ENCODE results near the gene TMEM233. TPM values are rescaled to one million over a fixed set of nuclear protein-coding genes. Genes with fewer than 3 reads are reported as not detected.

Gene TMEM233
- polyA plus RNA-seq, 1 donor from 2014 or later, result not detected

DNA sequence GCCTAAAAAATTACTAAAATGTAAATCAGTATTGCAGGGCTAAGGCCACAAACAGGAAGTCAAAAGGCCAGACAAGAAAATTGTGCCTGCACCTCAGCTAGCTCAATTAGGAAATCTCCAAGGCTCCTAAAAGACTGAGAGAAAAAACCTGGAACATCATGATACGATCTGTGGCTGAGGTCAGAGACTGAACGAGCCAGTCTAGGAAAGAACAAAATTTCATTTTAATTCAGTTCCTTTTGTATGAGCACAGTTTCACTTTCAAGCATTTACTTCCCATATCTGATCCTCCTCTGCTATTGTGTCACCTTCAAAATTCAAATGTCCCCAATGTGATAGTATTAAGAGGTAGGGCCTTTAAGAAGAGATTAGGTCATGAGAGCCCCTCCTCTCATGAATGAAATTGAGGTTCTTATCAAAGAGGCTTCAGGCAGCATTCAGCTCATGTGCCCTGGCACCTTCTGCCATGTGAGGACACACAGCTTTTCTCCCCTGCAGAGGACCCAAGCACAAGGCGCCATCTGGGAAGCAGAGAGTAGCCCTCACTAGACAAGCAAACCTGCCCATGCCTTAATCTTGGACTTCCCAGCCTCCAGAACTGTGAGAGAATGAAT is 89.2 kb downstream of the TMEM233 start:
- Histone ChIP-seq H3K79me2 (replicated peaks; ENCODE audit: insufficient read depth, low read length) (no peaks in the 10 kb centered on the region), H3K4me2 (ENCODE audit: low read length) (no peak overlapping the region), H3K4me3 (ENCODE audit: low read length) (no peak overlapping the region), H3F3A (ENCODE audit: insufficient read depth, low read length, poor library complexity, severe bottlenecking) (no peaks in the 10 kb centered on the region), H3K36me3 (ENCODE audit: insufficient read depth, low read length) (peaks cover 13% of the 10 kb centered on the region), H3K9me2 (ENCODE audit: insufficient read depth, low read length) (no peaks in the 10 kb centered on the region), H3K9ac (ENCODE audit: low read length) (no peak overlapping the region), H3K27ac (ENCODE audit: low read length) (no peak overlapping the region), H3K27me3 (ENCODE audit: insufficient read depth, low read depth, low read length) (no peaks in the 10 kb centered on the region), H4K20me1 (ENCODE audit: insufficient read depth) (no peaks in the 10 kb centered on the region), H3K9me3 (ENCODE audit: low read length) (no peaks in the 10 kb centered on the region), H2AFZ (ENCODE audit: low read depth, low read length) (no peak overlapping the region)
- TF ChIP-seq EZH2 (IDR thresholded peaks at IDR 0.05; ENCODE audit: borderline replicate concordance, insufficient read depth, low read length, poor library complexity, severe bottlenecking), result no peak
- no peak for TF ChIP-seq RAD21 (conservative IDR thresholded peaks at IDR 0.05)
- no peak for TF ChIP-seq EP300 (conservative IDR thresholded peaks at IDR 0.05; ENCODE audit: poor library complexity, severe bottlenecking)
- TF ChIP-seq, protein P1, sequence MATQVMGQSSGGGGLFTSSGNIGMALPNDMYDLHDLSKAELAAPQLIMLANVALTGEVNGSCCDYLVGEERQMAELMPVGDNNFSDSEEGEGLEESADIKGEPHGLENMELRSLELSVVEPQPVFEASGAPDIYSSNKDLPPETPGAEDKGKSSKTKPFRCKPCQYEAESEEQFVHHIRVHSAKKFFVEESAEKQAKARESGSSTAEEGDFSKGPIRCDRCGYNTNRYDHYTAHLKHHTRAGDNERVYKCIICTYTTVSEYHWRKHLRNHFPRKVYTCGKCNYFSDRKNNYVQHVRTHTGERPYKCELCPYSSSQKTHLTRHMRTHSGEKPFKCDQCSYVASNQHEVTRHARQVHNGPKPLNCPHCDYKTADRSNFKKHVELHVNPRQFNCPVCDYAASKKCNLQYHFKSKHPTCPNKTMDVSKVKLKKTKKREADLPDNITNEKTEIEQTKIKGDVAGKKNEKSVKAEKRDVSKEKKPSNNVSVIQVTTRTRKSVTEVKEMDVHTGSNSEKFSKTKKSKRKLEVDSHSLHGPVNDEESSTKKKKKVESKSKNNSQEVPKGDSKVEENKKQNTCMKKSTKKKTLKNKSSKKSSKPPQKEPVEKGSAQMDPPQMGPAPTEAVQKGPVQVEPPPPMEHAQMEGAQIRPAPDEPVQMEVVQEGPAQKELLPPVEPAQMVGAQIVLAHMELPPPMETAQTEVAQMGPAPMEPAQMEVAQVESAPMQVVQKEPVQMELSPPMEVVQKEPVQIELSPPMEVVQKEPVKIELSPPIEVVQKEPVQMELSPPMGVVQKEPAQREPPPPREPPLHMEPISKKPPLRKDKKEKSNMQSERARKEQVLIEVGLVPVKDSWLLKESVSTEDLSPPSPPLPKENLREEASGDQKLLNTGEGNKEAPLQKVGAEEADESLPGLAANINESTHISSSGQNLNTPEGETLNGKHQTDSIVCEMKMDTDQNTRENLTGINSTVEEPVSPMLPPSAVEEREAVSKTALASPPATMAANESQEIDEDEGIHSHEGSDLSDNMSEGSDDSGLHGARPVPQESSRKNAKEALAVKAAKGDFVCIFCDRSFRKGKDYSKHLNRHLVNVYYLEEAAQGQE (IDR thresholded peaks at IDR 0.05; ENCODE audit: borderline replicate concordance), result no peak
- no peak for TF ChIP-seq MXI1 (conservative IDR thresholded peaks at IDR 0.05; ENCODE audit: poor library complexity, severe bottlenecking)
- no peak for TF ChIP-seq TAF1 (IDR thresholded peaks at IDR 0.05; ENCODE audit: low read depth)
- TF ChIP-seq, protein P2, sequence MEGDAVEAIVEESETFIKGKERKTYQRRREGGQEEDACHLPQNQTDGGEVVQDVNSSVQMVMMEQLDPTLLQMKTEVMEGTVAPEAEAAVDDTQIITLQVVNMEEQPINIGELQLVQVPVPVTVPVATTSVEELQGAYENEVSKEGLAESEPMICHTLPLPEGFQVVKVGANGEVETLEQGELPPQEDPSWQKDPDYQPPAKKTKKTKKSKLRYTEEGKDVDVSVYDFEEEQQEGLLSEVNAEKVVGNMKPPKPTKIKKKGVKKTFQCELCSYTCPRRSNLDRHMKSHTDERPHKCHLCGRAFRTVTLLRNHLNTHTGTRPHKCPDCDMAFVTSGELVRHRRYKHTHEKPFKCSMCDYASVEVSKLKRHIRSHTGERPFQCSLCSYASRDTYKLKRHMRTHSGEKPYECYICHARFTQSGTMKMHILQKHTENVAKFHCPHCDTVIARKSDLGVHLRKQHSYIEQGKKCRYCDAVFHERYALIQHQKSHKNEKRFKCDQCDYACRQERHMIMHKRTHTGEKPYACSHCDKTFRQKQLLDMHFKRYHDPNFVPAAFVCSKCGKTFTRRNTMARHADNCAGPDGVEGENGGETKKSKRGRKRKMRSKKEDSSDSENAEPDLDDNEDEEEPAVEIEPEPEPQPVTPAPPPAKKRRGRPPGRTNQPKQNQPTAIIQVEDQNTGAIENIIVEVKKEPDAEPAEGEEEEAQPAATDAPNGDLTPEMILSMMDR (IDR thresholded peaks at IDR 0.05; ENCODE audit: poor library complexity, severe bottlenecking), result no peak
- TF ChIP-seq POLR2AphosphoS5 (IDR thresholded peaks at IDR 0.05), result no peak
- no peak for TF ChIP-seq SMC3 (conservative IDR thresholded peaks at IDR 0.05; ENCODE audit: poor library complexity)

DNA sequence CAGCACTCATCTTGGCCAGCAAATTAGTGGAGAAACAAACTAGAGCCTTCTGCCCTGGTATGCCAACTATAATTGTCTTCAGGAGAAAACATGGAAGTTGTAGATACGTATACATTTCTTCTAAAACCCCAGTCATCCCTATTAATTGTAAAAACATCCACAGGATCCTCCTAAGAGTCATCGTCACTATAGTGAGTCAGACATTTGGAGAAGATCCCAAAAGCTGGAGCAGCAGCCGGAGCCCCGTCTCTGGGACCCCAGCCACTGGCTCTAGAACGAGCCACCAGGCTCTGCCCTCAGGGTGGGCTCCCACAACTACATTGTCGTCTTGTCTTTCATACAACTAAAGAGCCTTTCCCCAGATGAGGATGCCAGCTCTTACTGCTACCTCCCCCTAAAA is 89.8 kb downstream of the TMEM233 start:
- no peak overlapping the region for H2AFZ ChIP-seq (ENCODE audit: low read depth, low read length)
- TF ChIP-seq SMC3 (conservative IDR thresholded peaks at IDR 0.05; ENCODE audit: poor library complexity) (no peak), TAF1 (IDR thresholded peaks at IDR 0.05; ENCODE audit: low read depth) (no peak), EP300 (conservative IDR thresholded peaks at IDR 0.05; ENCODE audit: poor library complexity, severe bottlenecking) (no peak), EZH2 (IDR thresholded peaks at IDR 0.05; ENCODE audit: borderline replicate concordance, insufficient read depth, low read length, poor library complexity, severe bottlenecking) (no peak), POLR2AphosphoS5 (IDR thresholded peaks at IDR 0.05) (no peak), MXI1 (conservative IDR thresholded peaks at IDR 0.05; ENCODE audit: poor library complexity, severe bottlenecking) (no peak), RAD21 (conservative IDR thresholded peaks at IDR 0.05) (no peak)
- TF ChIP-seq, protein P2 (IDR thresholded peaks at IDR 0.05; ENCODE audit: poor library complexity, severe bottlenecking), result no peak
- TF ChIP-seq, protein P1 (IDR thresholded peaks at IDR 0.05; ENCODE audit: borderline replicate concordance), result no peak
- no peak overlapping the region for H3K4me3 ChIP-seq (ENCODE audit: low read length)
- H3F3A ChIP-seq (ENCODE audit: insufficient read depth, low read length, poor library complexity, severe bottlenecking), result no peaks in the 10 kb centered on the region
- no peaks in the 10 kb centered on the region for H3K79me2 ChIP-seq (replicated peaks; ENCODE audit: insufficient read depth, low read length)
- H3K9me3 ChIP-seq (ENCODE audit: low read length), result no peaks in the 10 kb centered on the region
- no peaks in the 10 kb centered on the region for H4K20me1 ChIP-seq (ENCODE audit: insufficient read depth)
- H3K27me3 ChIP-seq (ENCODE audit: insufficient read depth, low read depth, low read length), result no peaks in the 10 kb centered on the region
- no peak overlapping the region for H3K9ac ChIP-seq (ENCODE audit: low read length)
- no peak overlapping the region for H3K27ac ChIP-seq (ENCODE audit: low read length)
- H3K36me3 ChIP-seq (ENCODE audit: insufficient read depth, low read length), result peaks cover 13% of the 10 kb centered on the region
- no peaks in the 10 kb centered on the region for H3K9me2 ChIP-seq (ENCODE audit: insufficient read depth, low read length)
- H3K4me2 ChIP-seq (ENCODE audit: low read length), result no peak overlapping the region
